DMS 273 (cell line): ENCODE results near the gene LRRIQ1.
"Not testable (repeated sequence)": the region's sequence is repeated elsewhere in the genome, so short reads cannot be mapped to it uniquely, and the experiment has no call there.

Source experiments
- DNase-seq: peaks from one replicate; lab custom pipeline; 2025; ENCODE audit not compliant: unreplicated experiment; lab: John Stamatoyannopoulos, UW

Gene LRRIQ1

GRCh38 chr12:85036234-85036707 lies at the start of gene LRRIQ1, which contains the start of gene TSPAN19:
Gene LRRIQ1 (plus strand): TSS chr12:85036351. CDS start chr12:85038177, 1,826 bp downstream.
Gene TSPAN19 (minus strand): TSS chr12:85036277. CDS start chr12:85029946, 6,331 bp downstream.
- peak; percentile 87 for DNase-seq

- peak; percentile 55 for DNase-seq
Measured at GRCh38 chr12:84986586-84986985, 49.6 kb upstream of the LRRIQ1 start.

- DNase-seq, result no peak
Measured at GRCh38 chr12:84994426-84994825, 41.7 kb upstream of the LRRIQ1 start.

- no peak for DNase-seq
Measured at GRCh38 chr12:84995641-84996040, 40.5 kb upstream of the LRRIQ1 start.

- DNase-seq, result no peak
Measured at GRCh38 chr12:84996759-84997158, 39.4 kb upstream of the LRRIQ1 start.

- no peak for DNase-seq
Measured at GRCh38 chr12:84998341-84998740, 37.8 kb upstream of the LRRIQ1 start.

- DNase-seq, result peak; percentile 13
Measured at GRCh38 chr12:85000729-85001128, 35.4 kb upstream of the LRRIQ1 start.

- DNase-seq, result no peak
Measured at GRCh38 chr12:85002778-85003296, 33.3 kb upstream of the LRRIQ1 start.

- DNase-seq, result peak; percentile 76
Measured at GRCh38 chr12:85004204-85004603, 31.9 kb upstream of the LRRIQ1 start.

GRCh38 chr12:85005047-85005446 lies 31.1 kb upstream of the LRRIQ1 start:
- not testable (repeated sequence) for DNase-seq

- peak; percentile 8 for DNase-seq
Measured at GRCh38 chr12:85005615-85006014, 30.5 kb upstream of the LRRIQ1 start.

GRCh38 chr12:85006206-85006605 lies 29.9 kb upstream of the LRRIQ1 start:
- peak; percentile 74 for DNase-seq

GRCh38 chr12:85007836-85008235 lies 28.3 kb upstream of the LRRIQ1 start:
- DNase-seq, result peak; percentile 28

GRCh38 chr12:85016413-85016812 lies 19.7 kb upstream of the LRRIQ1 start:
- DNase-seq, result peak; percentile 4

GRCh38 chr12:85017133-85017532 lies 19.0 kb upstream of the LRRIQ1 start:
- no peak for DNase-seq

GRCh38 chr12:85017618-85018017 lies 18.5 kb upstream of the LRRIQ1 start:
- no peak for DNase-seq

GRCh38 chr12:85018098-85018497 lies 18.1 kb upstream of the LRRIQ1 start:
- no peak for DNase-seq

- peak; percentile 55 for DNase-seq
Measured at GRCh38 chr12:85029456-85029855, 6.7 kb upstream of the LRRIQ1 start.

- no peak for DNase-seq
Measured at GRCh38 chr12:85036733-85037132, 582 bp downstream of the LRRIQ1 start.

GRCh38 chr12:85041395-85041794 lies 5.2 kb downstream of the LRRIQ1 start:
- no peak for DNase-seq

GRCh38 chr12:85043829-85044228 lies 7.7 kb downstream of the LRRIQ1 start:
- no peak for DNase-seq

GRCh38 chr12:85057370-85057963 lies 21.3 kb downstream of the LRRIQ1 start:
- peak; percentile 68 for DNase-seq

- DNase-seq, result no peak
Measured at GRCh38 chr12:85058339-85058738, 22.2 kb downstream of the LRRIQ1 start.
